Nephron progenitor cell (in vitro differentiated cells): Measurements from ENCODE around the gene TSPAN11.

ENCODE experiments used
- DNase-seq: peaks from one replicate; pipeline ENCODE4 v3.0.0; 2021
- H3K27ac Mint-ChIP-seq: 2 replicates; pipeline ENCODE4 v1.8.0; 2021; ENCODE audit warnings: mild to moderate bottlenecking, moderate library complexity, mixed read lengths
- H3K27me3 Mint-ChIP-seq: 2 replicates; pipeline ENCODE4 v1.8.0; 2021; ENCODE audit warnings: mild to moderate bottlenecking, low read depth, mixed read lengths; ENCODE audit not compliant: poor library complexity
- H3K36me3 Mint-ChIP-seq: 2 replicates; pipeline ENCODE4 v1.8.0; 2021; ENCODE audit warnings: low read depth, mixed read lengths
- H3K4me1 Mint-ChIP-seq: 2 replicates; pipeline ENCODE4 v1.8.0; 2021; ENCODE audit warnings: mixed read lengths
- H3K4me3 Mint-ChIP-seq: 2 replicates; pipeline ENCODE4 v1.8.0; 2021; ENCODE audit warnings: mild to moderate bottlenecking, moderate library complexity, mixed read lengths
- H3K9me3 Mint-ChIP-seq: 2 replicates; pipeline ENCODE4 v1.8.0; 2021; ENCODE audit warnings: mild to moderate bottlenecking, moderate library complexity, mixed read lengths
- TF ChIP-seq, protein P1 (sequence below): fragments of 200-600 bp; sonication (generic); IDR thresholded peaks from 2 replicates; pipeline ENCODE4 v1.5.0; 2021; ENCODE audit warnings: antibody characterized with exemption

TSPAN11 gene

GRCh38 chr12:30973830-30974229, 47.3 kb downstream of the TSPAN11 start:
- Mint-ChIP-seq H3K27me3 (peaks cover 2% of the 10 kb centered on the region), H3K4me1 (peaks cover 33% of the 10 kb centered on the region), H3K36me3 (no peaks in the 10 kb centered on the region), H3K27ac (no peak overlapping the region), H3K4me3 (no peak overlapping the region), H3K9me3 (no peaks in the 10 kb centered on the region)
- TF ChIP-seq, protein P1, sequence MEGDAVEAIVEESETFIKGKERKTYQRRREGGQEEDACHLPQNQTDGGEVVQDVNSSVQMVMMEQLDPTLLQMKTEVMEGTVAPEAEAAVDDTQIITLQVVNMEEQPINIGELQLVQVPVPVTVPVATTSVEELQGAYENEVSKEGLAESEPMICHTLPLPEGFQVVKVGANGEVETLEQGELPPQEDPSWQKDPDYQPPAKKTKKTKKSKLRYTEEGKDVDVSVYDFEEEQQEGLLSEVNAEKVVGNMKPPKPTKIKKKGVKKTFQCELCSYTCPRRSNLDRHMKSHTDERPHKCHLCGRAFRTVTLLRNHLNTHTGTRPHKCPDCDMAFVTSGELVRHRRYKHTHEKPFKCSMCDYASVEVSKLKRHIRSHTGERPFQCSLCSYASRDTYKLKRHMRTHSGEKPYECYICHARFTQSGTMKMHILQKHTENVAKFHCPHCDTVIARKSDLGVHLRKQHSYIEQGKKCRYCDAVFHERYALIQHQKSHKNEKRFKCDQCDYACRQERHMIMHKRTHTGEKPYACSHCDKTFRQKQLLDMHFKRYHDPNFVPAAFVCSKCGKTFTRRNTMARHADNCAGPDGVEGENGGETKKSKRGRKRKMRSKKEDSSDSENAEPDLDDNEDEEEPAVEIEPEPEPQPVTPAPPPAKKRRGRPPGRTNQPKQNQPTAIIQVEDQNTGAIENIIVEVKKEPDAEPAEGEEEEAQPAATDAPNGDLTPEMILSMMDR: no peak
- DNase-seq: no peak

DNA sequence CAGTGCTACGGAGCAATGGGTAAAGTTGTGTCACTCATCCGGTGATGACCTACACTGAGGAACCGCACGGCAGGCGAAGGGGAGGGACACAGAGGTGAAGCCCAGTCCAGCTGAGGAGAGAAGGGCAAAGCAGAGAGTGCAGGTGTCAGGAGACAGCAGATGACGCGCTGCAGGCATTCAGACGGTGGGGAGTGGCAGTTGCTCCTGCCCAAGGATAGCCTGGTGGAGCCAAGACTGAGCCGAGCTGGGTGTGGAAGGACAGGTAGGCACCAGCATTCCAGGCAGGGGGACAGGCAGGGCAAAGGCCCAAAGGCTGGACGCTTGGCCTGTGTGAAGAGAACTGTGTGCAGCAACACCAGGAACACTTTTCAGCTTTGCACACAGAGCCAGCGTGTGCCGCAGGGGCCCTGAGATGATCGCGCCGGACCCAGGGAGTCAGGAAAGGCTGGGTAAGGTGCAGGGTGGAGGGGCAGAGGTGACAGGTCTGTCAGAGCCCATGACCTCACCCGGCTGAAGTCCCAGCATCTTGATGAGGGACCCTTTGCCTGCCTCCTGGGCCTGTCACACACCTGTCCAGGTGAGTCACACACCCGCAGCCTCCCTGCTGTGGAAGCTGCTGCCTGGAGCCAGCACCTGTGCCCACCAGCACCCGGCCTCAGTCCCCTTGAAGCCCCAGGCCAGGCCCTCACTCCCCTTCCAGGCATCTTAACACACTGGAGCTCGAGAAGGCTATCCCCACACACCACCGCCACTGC, 48.4 kb downstream of the TSPAN11 start:
- H3K27ac Mint-ChIP-seq: peak overlapping the region; percentile 21
- H3K9me3 Mint-ChIP-seq: no peaks in the 10 kb centered on the region
- TF ChIP-seq, protein P1: no peak
- H3K36me3 Mint-ChIP-seq: no peaks in the 10 kb centered on the region
- peaks cover 35% of the 10 kb centered on the region for H3K4me1 Mint-ChIP-seq
- no peak for DNase-seq
- H3K4me3 Mint-ChIP-seq: peak overlapping the region; percentile 47
- peaks cover 7% of the 10 kb centered on the region for H3K27me3 Mint-ChIP-seq

- Mint-ChIP-seq H3K36me3 (no peaks in the 10 kb centered on the region), H3K4me3 (no peak overlapping the region), H3K27me3 (peaks cover 7% of the 10 kb centered on the region), H3K9me3 (no peaks in the 10 kb centered on the region), H3K27ac (no peak overlapping the region), H3K4me1 (peaks cover 34% of the 10 kb centered on the region)
- TF ChIP-seq, protein P1: no peak
- no peak for DNase-seq
Measured at GRCh38 chr12:30975581-30975980, 49.0 kb downstream of the TSPAN11 start.

- Mint-ChIP-seq H3K27me3 (peaks cover 7% of the 10 kb centered on the region), H3K27ac (no peak overlapping the region), H3K4me3 (no peak overlapping the region), H3K36me3 (no peaks in the 10 kb centered on the region), H3K9me3 (no peaks in the 10 kb centered on the region), H3K4me1 (peaks cover 36% of the 10 kb centered on the region)
- TF ChIP-seq, protein P1: no peak
- DNase-seq: no peak
Measured at GRCh38 chr12:30976206-30976605, 49.7 kb downstream of the TSPAN11 start.

DNA sequence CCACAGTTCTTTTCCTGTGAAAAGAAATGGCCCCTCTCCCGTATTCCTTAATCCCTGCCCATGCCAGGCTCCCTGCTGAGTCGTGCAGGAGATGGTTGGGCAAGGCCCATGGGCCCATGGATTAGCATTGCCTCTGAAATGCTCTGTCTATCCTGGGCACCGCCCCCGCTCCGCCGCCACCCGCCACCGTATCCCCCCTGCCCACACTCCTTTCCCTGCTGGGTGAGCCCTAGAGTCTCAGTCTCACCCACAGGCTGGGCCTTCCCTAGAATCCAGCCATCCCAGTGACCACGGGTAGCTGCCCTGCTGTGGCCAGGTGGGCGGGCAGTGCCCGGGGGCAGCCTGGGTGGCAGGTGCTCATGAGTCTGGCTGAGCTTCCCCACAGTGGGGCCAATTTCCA, 50.6 kb downstream of the TSPAN11 start:
- peaks cover 41% of the 10 kb centered on the region for H3K4me1 Mint-ChIP-seq
- TF ChIP-seq, protein P1: no peak
- no peaks in the 10 kb centered on the region for H3K36me3 Mint-ChIP-seq
- H3K4me3 Mint-ChIP-seq: no peak overlapping the region
- DNase-seq: no peak
- no peaks in the 10 kb centered on the region for H3K9me3 Mint-ChIP-seq
- H3K27ac Mint-ChIP-seq: no peak overlapping the region
- peaks cover 7% of the 10 kb centered on the region for H3K27me3 Mint-ChIP-seq
